SK-N-SH (cell line): ENCODE data around the gene GADL1.

ENCODE experiments used
- CTCF ChIP-seq: fragments of 200-600 bp; sonication (generic); IDR thresholded peaks from 2 replicates; pipeline ENCODE4 v1.6.1; 2017; ENCODE audit warnings: antibody characterized with exemption, mild to moderate bottlenecking, moderate library complexity
- NRF1 ChIP-seq: IDR thresholded peaks from 2 replicates; pipeline ENCODE4 v1.6.1; 2012; ENCODE audit warnings: low read depth, mild to moderate bottlenecking, low read length
- POLR2AphosphoS5 ChIP-seq: IDR thresholded peaks from 2 replicates; pipeline ENCODE4 v1.6.1; 2012; ENCODE audit warnings: low read depth, low read length
- TF ChIP-seq, protein P1 (sequence below): IDR thresholded peaks from 2 replicates; pipeline ENCODE4; 2012
- TF ChIP-seq, protein P2 (sequence below): IDR thresholded peaks from 2 replicates; pipeline ENCODE4 v1.4.0; 2012; ENCODE audit warnings: low read depth, borderline replicate concordance

- TF ChIP-seq POLR2AphosphoS5 (no peak), CTCF (no peak), NRF1 (no peak)
- TF ChIP-seq, protein P1, sequence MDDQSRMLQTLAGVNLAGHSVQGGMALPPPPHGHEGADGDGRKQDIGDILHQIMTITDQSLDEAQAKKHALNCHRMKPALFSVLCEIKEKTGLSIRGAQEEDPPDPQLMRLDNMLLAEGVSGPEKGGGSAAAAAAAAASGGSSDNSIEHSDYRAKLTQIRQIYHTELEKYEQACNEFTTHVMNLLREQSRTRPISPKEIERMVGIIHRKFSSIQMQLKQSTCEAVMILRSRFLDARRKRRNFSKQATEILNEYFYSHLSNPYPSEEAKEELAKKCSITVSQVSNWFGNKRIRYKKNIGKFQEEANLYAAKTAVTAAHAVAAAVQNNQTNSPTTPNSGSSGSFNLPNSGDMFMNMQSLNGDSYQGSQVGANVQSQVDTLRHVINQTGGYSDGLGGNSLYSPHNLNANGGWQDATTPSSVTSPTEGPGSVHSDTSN: no peak
- TF ChIP-seq, protein P2, sequence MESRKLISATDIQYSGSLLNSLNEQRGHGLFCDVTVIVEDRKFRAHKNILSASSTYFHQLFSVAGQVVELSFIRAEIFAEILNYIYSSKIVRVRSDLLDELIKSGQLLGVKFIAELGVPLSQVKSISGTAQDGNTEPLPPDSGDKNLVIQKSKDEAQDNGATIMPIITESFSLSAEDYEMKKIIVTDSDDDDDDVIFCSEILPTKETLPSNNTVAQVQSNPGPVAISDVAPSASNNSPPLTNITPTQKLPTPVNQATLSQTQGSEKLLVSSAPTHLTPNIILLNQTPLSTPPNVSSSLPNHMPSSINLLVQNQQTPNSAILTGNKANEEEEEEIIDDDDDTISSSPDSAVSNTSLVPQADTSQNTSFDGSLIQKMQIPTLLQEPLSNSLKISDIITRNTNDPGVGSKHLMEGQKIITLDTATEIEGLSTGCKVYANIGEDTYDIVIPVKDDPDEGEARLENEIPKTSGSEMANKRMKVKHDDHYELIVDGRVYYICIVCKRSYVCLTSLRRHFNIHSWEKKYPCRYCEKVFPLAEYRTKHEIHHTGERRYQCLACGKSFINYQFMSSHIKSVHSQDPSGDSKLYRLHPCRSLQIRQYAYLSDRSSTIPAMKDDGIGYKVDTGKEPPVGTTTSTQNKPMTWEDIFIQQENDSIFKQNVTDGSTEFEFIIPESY: no peak
These were observed 41.6 kb downstream of the GADL1 start for GRCh38 chr3:30852833-30853232.
